RCC 7860 (cell line): ENCODE data around the gene USP37.
"Not testable (repeated sequence)": the region's sequence is repeated elsewhere in the genome, so short reads cannot be mapped to it uniquely, and the experiment has no call there.

Source experiments
- DNase-seq: peaks from one replicate; pipeline ENCODE4 v3.0.0-alpha.2; 2015; ENCODE audit warnings: low spot score
- FAIRE-seq: peaks from 2 replicates; lab custom pipeline; 2012; peaks lifted over from hg19 to GRCh38; lab: Jason Lieb, UNC

The USP37 gene

GRCh38 chr2:218554225-218554624 lies 13.9 kb downstream of the USP37 start:
- FAIRE-seq, DNase-seq: not testable (repeated sequence)

DNA sequence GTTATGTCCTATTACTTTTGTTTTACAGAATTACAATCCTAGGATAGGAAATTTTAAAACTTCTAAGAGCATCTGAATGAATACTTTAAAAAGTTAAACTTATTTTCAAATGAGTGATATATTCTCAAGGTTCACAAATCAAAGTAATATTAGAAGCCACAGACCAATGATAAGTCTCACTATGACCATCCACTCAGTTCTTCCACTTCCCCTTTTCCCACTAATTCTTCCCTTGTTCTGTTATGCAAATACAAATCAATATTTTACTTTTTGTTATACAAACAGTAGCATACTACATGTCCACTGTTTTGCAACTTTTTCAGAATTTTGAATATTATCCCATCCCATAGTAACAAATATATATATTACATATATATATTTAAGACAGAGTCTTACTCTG lies 20.2 kb downstream of the USP37 start:
- FAIRE-seq: no peak
- DNase-seq: no peak

- no peak for FAIRE-seq
These were observed 20.6 kb downstream of the USP37 start for GRCh38 chr2:218547511-218547910.

DNA sequence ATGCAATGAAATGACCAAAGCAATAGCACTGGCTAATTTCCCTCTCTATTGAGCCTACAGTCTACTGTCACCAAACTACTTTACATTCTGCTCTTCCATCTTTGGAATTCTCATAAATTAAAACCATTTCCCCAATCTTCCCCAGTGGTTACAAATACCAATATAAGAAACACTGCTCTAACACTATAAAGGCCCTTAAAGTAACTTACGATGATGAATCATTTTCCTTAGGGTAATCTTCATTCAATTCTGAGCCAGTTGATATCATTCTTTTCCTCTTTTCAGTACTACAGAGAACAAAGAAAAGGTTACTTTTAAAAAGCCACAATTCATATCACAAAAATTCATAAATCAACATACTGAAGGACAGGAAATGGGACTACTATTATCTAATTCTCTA lies 22.1 kb downstream of the USP37 start:
- DNase-seq (no peak), FAIRE-seq (no peak)

More at GRCh38 chr2:218547511-218547910, 20.6 kb downstream of the USP37 start:
- DNase-seq: no peak

DNA sequence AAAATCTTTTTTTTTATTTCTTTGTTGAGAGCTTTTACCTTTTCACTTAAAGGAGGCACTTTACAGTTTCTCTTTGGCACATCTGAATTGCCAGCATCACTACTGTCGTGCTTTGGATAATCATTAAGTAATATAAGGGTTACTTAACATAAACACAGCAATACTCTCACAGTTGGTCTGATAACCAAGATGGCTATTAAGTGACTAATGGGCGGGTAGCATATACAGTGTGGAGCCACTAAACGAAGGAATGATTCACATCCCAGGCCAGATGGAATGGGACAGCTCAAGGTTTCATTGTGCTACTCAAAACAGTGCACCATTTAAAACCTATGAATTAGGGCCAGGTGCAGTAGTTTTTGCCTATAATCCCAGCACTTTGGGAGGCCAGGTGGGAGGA lies 28.1 kb downstream of the USP37 start:
- FAIRE-seq: no peak
- no peak for DNase-seq

GRCh38 chr2:218536804-218537494 lies 31.2 kb downstream of the USP37 start:
- no peak for DNase-seq
- FAIRE-seq: no peak

DNA sequence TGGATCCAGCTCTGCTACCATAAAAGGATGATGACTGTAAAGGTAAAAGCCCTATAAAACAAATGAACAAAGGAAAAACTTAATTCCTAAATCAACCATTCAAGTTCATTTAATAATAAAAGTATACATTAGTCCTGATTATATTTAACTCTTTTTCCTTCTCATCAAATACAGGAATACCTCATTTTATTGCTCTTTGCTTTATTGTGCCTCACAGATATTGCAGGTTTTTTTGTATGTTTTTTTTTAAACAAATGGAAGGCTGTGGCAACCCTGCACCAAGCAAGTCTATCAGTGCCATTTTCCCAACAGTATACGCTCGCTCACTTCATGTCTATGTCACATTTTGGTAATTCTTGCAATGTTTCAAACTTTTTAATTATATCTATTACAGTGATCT lies 38.2 kb downstream of the USP37 start:
- no peak for FAIRE-seq
- DNase-seq: no peak

DNA sequence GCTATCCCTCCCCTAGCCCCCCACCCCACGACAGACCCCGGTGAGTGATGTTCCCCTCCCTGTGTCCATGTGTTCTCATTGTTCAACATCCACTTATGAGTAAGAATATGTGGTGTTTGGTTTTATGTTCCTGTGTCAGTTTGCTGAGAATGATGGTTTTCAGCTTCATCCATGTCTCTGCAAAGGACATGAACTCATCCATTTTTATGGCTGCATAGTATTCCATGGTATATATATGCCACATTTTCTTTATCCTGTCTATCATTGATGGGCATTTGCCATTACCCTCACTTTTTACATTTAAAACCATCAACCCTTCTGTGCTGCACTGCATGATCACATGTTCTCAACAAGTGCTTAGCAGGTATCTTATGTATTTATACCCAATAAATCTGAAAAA lies 39.7 kb downstream of the USP37 start:
- not testable (repeated sequence) for FAIRE-seq, DNase-seq

GRCh38 chr2:218523651-218524050 lies 44.5 kb downstream of the USP37 start:
- FAIRE-seq (no peak), DNase-seq (no peak)

DNA sequence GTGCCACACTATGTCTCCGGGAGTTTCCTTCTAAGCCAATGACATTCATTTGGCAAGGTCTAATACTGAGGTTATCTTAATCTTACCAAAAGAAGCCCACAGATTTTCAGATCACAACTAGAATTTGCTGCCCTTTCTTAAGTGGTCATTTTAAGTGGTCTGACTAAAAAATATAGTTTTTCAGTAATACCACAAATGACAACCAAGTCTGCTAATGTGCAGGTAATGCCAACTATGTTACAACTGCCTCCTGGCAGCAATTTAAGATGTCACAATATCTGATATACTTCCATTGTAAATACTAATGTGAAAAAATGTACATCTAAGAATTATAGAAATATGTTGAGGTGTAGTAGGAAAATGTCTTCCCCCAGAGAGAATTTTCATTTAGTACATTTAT lies 49.3 kb downstream of the USP37 start:
- FAIRE-seq: no peak
- no peak for DNase-seq

DNA sequence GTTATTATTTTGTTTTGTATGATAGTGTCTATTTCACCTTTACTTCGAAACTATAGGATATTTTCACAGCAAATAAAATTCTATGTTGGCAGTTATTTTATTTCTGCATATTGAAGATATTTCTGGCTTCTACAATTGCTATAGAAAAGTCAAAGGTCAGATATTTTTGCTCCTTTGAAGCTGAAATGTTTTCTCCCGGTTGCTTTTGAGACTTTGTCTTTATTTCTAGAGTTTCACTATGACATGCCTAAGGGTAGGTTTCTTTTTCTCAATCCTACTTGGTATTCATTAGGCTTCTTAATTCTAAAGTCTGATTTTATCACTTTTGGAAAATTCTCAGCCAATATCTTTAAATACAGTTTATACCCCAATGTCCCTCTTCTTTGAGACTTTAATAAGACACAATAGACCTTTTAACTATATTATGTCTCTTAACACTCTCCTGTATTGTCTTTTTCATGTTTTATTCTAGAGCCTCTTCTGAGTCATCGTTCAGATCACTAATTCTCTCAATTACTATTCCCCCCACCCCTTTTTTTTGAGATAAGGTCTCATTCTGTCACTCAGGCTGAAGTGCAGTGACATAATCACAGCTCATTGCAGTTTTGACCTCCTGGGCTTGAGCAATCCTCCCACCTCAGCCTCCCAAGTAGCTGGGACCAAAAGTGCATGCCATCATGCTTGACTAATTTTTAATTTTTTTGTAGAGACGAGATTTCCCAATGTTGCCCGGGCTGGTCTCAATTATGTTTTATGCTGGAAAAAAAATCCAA lies 50.5 kb downstream of the USP37 start:
- DNase-seq (no peak), FAIRE-seq (no peak)

GRCh38 chr2:218516614-218517013 lies 51.5 kb downstream of the USP37 start:
- no peak for FAIRE-seq
- no peak for DNase-seq

GRCh38 chr2:218513676-218514075 lies 54.5 kb downstream of the USP37 start:
- no peak for DNase-seq
- FAIRE-seq: no peak

GRCh38 chr2:218508299-218508698 lies 59.9 kb downstream of the USP37 start:
- no peak for FAIRE-seq
- no peak for DNase-seq

- FAIRE-seq (no peak), DNase-seq (no peak)
These were observed 62.3 kb downstream of the USP37 start for GRCh38 chr2:218505754-218506371.

- DNase-seq (no peak), FAIRE-seq (no peak)
These were observed 66.5 kb downstream of the USP37 start for GRCh38 chr2:218501665-218502064.

GRCh38 chr2:218500501-218501060 lies 67.6 kb downstream of the USP37 start:
- no peak for FAIRE-seq
- no peak for DNase-seq

GRCh38 chr2:218485986-218486667 lies 82.0 kb downstream of the USP37 start:
- no peak for DNase-seq
- no peak for FAIRE-seq

- FAIRE-seq (no peak), DNase-seq (no peak)
These were observed 85.5 kb downstream of the USP37 start for GRCh38 chr2:218482651-218483050.

GRCh38 chr2:218479595-218479994 lies 88.6 kb downstream of the USP37 start:
- FAIRE-seq (no peak), DNase-seq (no peak)

DNA sequence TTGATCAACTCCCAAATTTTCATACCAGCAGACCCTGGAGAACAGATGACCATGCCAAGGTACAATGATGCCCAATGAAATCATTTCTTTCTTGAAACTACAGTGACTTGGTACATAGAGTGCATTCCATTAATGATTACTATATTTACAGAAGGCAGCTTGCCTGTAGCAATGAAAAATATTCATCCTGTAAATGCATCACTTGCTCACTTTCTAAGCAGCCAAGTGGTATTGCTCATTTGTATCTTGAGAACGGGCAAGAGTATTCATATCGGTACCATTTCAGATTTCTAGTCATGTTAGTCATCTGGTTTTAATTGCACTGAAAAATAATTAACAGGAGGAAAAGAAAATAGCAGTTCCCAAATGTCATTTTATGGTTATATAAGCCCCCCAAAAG lies 89.6 kb downstream of the USP37 start:
- FAIRE-seq (no peak), DNase-seq (no peak)
